Prostate gland (tissue), 2 donors: Measurements from ENCODE around the gene SLC25A21. TPM values are rescaled to one million over a fixed set of nuclear protein-coding genes. Genes with fewer than 3 reads are reported as not detected.

Experiments used
- DNase-seq: peaks from one replicate; pipeline ENCODE4 v3.0.0-alpha.2; 2019; ENCODE audit warnings: low spot score
- H3K27ac ChIP-seq, 2 donors: fragments of 200-600 bp; sonication (generic); 2 replicates each; pipeline ENCODE4 v1.5.1; 2017 to 2019
- H3K27me3 ChIP-seq: fragments of 200-600 bp; sonication (generic); replicated peaks from 2 replicates; pipeline ENCODE4 v1.5.1; 2019; ENCODE audit not compliant: insufficient read depth
- H3K36me3 ChIP-seq, 2 donors: fragments of 200-600 bp; sonication (generic); 1 replicate in 1 of 2; 2 replicates in 1 of 2; pipeline versions ENCODE4 v1.5.1 to v1.8.1; 2017 to 2019
- H3K4me1 ChIP-seq: fragments of 200-600 bp; sonication (generic); replicated peaks from 2 replicates; pipeline ENCODE4 v1.5.1; 2019
- H3K4me3 ChIP-seq, 2 donors: fragments of 200-600 bp; sonication (generic); 2 replicates each; pipeline ENCODE4 v1.5.1; 2017 to 2019
- H3K9me3 ChIP-seq: fragments of 200-600 bp; sonication (generic); 2 replicates; pipeline ENCODE4 v1.5.1; 2017
- POLR2A ChIP-seq: fragments of 450-650 bp; IDR thresholded peaks from one replicate; pipeline ENCODE4 v1.6.1; 2016; ENCODE audit warnings: antibody characterized with exemption, mild to moderate bottlenecking
- POLR2AphosphoS5 ChIP-seq: sonication (generic); formaldehyde crosslinking; IDR thresholded peaks from one replicate; pipeline ENCODE4 v1.6.1; 2017; ENCODE audit warnings: antibody characterized with exemption
- WGBS: methylation state at CpG from one replicate; pipeline ENCODE4 v1.1.5; 2018; 5-methylcytosine and 5-hydroxymethylcytosine counted together
- intact Hi-C: fragments of 100-400 bp; cut with DNase I; formaldehyde crosslinking; loops from one replicate; pipeline ENCODE4 v1.14.2; 2022
- total RNA-seq, 2 donors: library from RNA; depleted of rRNA; stranded (reverse); fragments of >200 nt; gene quantifications; one replicate each; pipeline ENCODE4 v1.1.0, GENCODE V29; 2016
- TF ChIP-seq, protein P1 (sequence below), 4 experiments: fragments of 200-600 bp in 2 of 4; fragments of 450-650 bp in 2 of 4; sonication (generic) in 2 of 4; IDR thresholded peaks; 1 replicate in 3 of 4; 2 replicates in 1 of 4; pipeline ENCODE4 v1.5.1; 2016 to 2019; ENCODE audit warnings: antibody characterized with exemption in 4 of 4, mild to moderate bottlenecking in 2 of 4, moderate library complexity in 2 of 4

Gene SLC25A21
- total RNA-seq, 2 donors from 2014 or later = 1.5 to 7.7 TPM

DNA sequence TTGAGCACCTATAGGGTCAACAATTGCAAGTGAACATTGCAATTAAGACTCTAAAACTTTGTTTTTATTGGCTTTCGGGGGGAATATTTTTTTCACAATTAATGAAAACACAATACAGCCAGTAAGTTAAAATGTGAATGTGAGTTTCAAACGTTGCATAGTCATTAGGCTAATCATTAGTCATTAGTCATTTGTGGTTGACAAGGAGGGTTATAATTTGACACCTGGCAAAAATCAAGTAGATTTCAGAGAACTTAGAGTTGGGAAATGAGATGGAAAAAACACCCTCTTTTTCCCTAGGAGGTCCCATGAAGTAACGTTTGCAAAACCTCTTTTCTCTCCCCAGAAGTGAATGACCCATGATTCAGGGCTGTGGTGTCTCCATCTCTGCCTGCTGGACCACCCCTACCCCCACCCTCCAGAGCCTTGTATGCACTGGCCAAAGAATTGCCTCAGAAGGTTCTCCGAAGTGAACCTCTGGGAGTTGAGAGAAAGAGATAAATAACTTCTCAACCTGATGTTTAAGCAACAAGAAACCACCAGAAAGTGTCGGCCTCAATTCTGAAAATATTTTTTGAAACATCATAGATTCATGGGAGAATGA lies 314.5 kb downstream of the SLC25A21 start:
- Histone ChIP-seq H3K36me3 (no peaks in the 10 kb centered on the region), H3K27ac (no peak overlapping the region), H3K9me3 (no peaks in the 10 kb centered on the region), H3K4me1 (no peaks in the 10 kb centered on the region), H3K27me3 (no peaks in the 10 kb centered on the region), H3K4me3 (no peak overlapping the region)
- intact Hi-C loops = no loop called here
- DNase-seq = no peak
- WGBS = 70% methylated on average over 5 of the region's 5 CpGs
- TF ChIP-seq, protein P1, sequence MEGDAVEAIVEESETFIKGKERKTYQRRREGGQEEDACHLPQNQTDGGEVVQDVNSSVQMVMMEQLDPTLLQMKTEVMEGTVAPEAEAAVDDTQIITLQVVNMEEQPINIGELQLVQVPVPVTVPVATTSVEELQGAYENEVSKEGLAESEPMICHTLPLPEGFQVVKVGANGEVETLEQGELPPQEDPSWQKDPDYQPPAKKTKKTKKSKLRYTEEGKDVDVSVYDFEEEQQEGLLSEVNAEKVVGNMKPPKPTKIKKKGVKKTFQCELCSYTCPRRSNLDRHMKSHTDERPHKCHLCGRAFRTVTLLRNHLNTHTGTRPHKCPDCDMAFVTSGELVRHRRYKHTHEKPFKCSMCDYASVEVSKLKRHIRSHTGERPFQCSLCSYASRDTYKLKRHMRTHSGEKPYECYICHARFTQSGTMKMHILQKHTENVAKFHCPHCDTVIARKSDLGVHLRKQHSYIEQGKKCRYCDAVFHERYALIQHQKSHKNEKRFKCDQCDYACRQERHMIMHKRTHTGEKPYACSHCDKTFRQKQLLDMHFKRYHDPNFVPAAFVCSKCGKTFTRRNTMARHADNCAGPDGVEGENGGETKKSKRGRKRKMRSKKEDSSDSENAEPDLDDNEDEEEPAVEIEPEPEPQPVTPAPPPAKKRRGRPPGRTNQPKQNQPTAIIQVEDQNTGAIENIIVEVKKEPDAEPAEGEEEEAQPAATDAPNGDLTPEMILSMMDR (IDR thresholded peaks at IDR 0.05) = no peak
- TF ChIP-seq POLR2A (no peak), POLR2AphosphoS5 (no peak)

DNA sequence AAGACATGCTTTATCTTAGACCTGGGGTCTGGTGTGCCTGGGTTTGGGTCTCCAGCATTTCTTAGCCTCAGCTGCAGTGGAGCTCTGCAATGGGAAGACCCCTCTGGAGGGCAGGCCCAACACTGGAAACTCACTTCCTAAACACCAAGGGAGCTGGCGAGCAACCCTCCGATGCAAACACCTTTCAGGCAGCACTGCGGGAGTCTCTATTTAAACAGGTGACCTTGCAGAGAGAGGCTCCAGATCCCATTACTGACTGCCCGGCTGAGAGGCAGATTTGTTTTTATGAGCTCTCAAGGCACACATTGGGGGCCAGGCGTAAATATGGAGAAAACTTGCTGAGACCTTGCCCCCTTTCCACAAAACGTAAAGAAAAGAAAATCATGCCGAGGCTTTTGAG lies 315.3 kb downstream of the SLC25A21 start:
- no peaks in the 10 kb centered on the region for H3K36me3 ChIP-seq
- no peak overlapping the region for H3K27ac ChIP-seq
- intact Hi-C loops = no loop called here
- H3K4me3 ChIP-seq = no peak overlapping the region
- no peaks in the 10 kb centered on the region for H3K9me3 ChIP-seq
- no peaks in the 10 kb centered on the region for H3K27me3 ChIP-seq
- no peak for TF ChIP-seq POLR2AphosphoS5
- TF ChIP-seq, protein P1 (IDR thresholded peaks at IDR 0.05) = no peak
- TF ChIP-seq POLR2A = no peak
- H3K4me1 ChIP-seq = no peaks in the 10 kb centered on the region
- no peak for DNase-seq
- 58% methylated on average over 7 of the region's 7 CpGs for WGBS

DNA sequence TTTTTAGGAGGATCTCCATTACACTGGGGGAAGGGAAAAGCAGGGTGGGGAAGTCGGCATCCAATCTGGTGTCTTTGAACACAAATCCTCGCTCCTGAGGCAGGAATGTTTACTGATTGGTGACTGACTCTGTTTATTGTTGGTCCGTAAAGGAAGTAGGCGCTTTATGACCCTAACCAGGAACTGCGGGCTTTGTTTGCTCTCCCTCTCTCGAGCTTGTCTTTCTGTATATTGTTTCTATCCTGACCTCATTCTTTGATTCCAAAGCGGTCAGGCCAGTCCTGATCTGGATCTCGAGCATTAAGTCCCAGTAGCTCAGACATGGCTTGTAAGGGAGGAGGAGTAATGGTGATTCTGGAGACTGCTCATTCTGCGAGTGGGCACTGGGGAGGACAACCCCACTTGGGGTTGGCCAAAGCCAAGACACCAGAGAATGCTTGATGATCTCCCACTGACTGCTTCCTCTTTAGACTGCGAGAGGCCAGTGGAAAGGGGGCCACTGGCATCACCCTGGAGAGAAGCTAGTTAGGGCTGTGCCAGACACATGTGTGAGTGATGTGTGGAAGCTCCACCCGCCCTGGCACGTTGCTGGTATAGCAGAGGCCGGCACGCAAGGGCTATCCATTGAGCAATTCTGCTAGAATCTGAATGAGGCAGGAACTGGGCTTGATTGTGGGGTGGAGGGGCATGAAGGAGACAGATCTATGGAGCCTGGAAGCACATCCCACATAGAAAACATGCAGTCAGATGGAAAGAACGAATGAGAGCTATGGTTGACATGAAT lies 316.1 kb downstream of the SLC25A21 start:
- 48% methylated on average over 15 of the region's 15 CpGs for WGBS
- Histone ChIP-seq H3K27ac (peak overlapping the region in 1 of 2 donors; percentile 31), H3K27me3 (no peaks in the 10 kb centered on the region), H3K36me3 (no peaks in the 10 kb centered on the region), H3K4me1 (no peaks in the 10 kb centered on the region), H3K9me3 (no peaks in the 10 kb centered on the region), H3K4me3 (no peak overlapping the region)
- DNase-seq = peak; percentile 40
- peak; percentile 65 for TF ChIP-seq POLR2AphosphoS5
- TF ChIP-seq, protein P1 (IDR thresholded peaks at IDR 0.05) = no peak
- intact Hi-C loops = no loop called here

DNA sequence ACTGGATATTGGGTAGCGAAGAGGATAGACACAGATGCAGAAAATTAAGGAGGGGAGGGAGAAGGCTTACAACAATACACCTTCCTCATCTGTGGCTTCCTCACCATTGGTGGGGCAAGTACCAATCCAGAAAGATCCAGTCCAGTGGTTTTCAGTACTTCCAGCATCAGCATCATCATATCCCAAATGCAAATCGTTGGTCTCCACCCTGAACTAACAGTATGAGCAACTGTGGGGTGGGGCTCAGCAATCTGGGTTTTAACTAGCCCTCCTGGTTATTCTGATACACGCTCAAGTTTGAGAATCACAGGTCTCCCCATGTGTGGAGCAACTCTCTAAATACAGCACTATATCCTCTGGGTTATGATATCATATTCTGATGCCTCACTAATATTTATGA lies 317.0 kb downstream of the SLC25A21 start:
- TF ChIP-seq, protein P1 (IDR thresholded peaks at IDR 0.05) = no peak
- no peak for TF ChIP-seq POLR2AphosphoS5
- no peak for TF ChIP-seq POLR2A
- intact Hi-C loops = no loop called here
- Histone ChIP-seq H3K36me3 (no peaks in the 10 kb centered on the region), H3K4me1 (no peaks in the 10 kb centered on the region), H3K4me3 (no peak overlapping the region), H3K27me3 (no peaks in the 10 kb centered on the region), H3K9me3 (no peaks in the 10 kb centered on the region), H3K27ac (no peak overlapping the region)
- WGBS = 90% methylated on average over 3 of the region's 3 CpGs
- no peak for DNase-seq
